Breast epithelium (tissue), 4 donors: ENCODE results near the gene VPS16. TPM values are rescaled to one million over a fixed set of nuclear protein-coding genes. Genes with fewer than 3 reads are reported as not detected.
"Not testable (repeated sequence)": the region's sequence is repeated elsewhere in the genome, so short reads cannot be mapped to it uniquely, and the experiment has no call there.

Experiments used
- DNase-seq, 2 donors: peaks; one replicate each; pipeline ENCODE4 v3.0.0-alpha.2; 2019; ENCODE audit warnings: low spot score in 2 of 2
- H3K27ac ChIP-seq, 2 donors: fragments of 200-600 bp; sonication (generic) in 1 of 2; one replicate each; pipeline ENCODE4 v1.5.1; 2016 to 2019; ENCODE audit warnings: mild to moderate bottlenecking in 1 of 2
- H3K27me3 ChIP-seq, 2 donors: fragments of 200-600 bp; sonication (generic) in 1 of 2; one replicate each; pipeline versions ENCODE4 v1.5.1 to v1.6.0; 2017 to 2019; ENCODE audit warnings: control low read depth in 1 of 2, mild to moderate bottlenecking in 1 of 2
- H3K36me3 ChIP-seq: fragments of 200-600 bp; one replicate; pipeline ENCODE4 v1.5.1; 2019
- H3K4me1 ChIP-seq, 2 donors: fragments of 200-600 bp; sonication (generic); one replicate each; pipeline ENCODE4 v1.5.1; 2016 to 2019; ENCODE audit warnings: control low read depth in 1 of 2
- H3K4me3 ChIP-seq, 3 donors: fragments of 200-600 bp; sonication (generic); 1 replicate in 2 of 3; 2 replicates in 1 of 3; pipeline ENCODE4 v1.5.1; 2016 to 2019; ENCODE audit warnings: mild to moderate bottlenecking in 3 of 3, moderate library complexity in 2 of 3
- H3K9me3 ChIP-seq, 2 donors: fragments of 200-600 bp; sonication (generic) in 1 of 2; one replicate each; pipeline ENCODE4 v1.5.1; 2016 to 2019; ENCODE audit warnings: control low read depth in 1 of 2
- CTCF ChIP-seq, 3 donors: fragments of 450-650 bp; IDR thresholded peaks; one replicate each; pipeline ENCODE4 v1.5.1; 2016 to 2017; ENCODE audit warnings: antibody characterized with exemption in 3 of 3, mild to moderate bottlenecking in 3 of 3, moderate library complexity in 3 of 3
- POLR2A ChIP-seq: fragments of 450-650 bp; IDR thresholded peaks from one replicate; pipeline ENCODE4 v1.6.1; 2016; ENCODE audit warnings: antibody characterized with exemption, mild to moderate bottlenecking, moderate library complexity
- POLR2AphosphoS5 ChIP-seq, 3 donors: sonication (generic); formaldehyde crosslinking; IDR thresholded peaks; one replicate each; pipeline ENCODE4 v1.6.1; 2017; ENCODE audit warnings: antibody characterized with exemption in 3 of 3
- intact Hi-C: fragments of 100-400 bp; cut with DNase I; formaldehyde crosslinking; loops from one replicate; pipeline ENCODE4 v1.15.1; 2023; ENCODE audit warnings: low total_unique reads
- total RNA-seq, 3 donors: library from RNA; depleted of rRNA; stranded (reverse); fragments of >200 nt; gene quantifications; one replicate each; pipeline ENCODE4 v1.1.0, GENCODE V29; 2016

Gene VPS16
- total RNA-seq, 3 donors from 2014 or later = 25.3 to 34.7 (median 33.8) TPM

GRCh38 chr20:2806351-2806701, 34.2 kb upstream of the VPS16 start:
- H3K27ac ChIP-seq = no peak overlapping the region
- no peak for DNase-seq
- H3K4me3 ChIP-seq = no peak overlapping the region
- no peaks in the 10 kb centered on the region for H3K36me3 ChIP-seq
- no peaks in the 10 kb centered on the region for H3K4me1 ChIP-seq
- H3K9me3 ChIP-seq = no peaks in the 10 kb centered on the region
- TF ChIP-seq CTCF (IDR thresholded peaks at IDR 0.05) (no peak), POLR2AphosphoS5 (IDR thresholded peaks at IDR 0.05) (no peak), POLR2A (no peak)
- H3K27me3 ChIP-seq = peaks cover 0 to 20% of the 10 kb centered on the region in 2 donors
- intact Hi-C loops = no loop called here

GRCh38 chr20:2807019-2807418, 33.5 kb upstream of the VPS16 start:
- intact Hi-C loops = no loop called here
- TF ChIP-seq CTCF (IDR thresholded peaks at IDR 0.05) = no peak
- no peak for TF ChIP-seq POLR2A
- no peak for TF ChIP-seq POLR2AphosphoS5 (IDR thresholded peaks at IDR 0.05)
- Histone ChIP-seq H3K4me3 (no peak overlapping the region), H3K27me3 (peaks cover 0 to 20% of the 10 kb centered on the region in 2 donors), H3K4me1 (no peaks in the 10 kb centered on the region), H3K36me3 (no peaks in the 10 kb centered on the region), H3K9me3 (no peaks in the 10 kb centered on the region), H3K27ac (no peak overlapping the region)
- DNase-seq = no peak

GRCh38 chr20:2807929-2808328, 32.6 kb upstream of the VPS16 start:
- H3K27ac ChIP-seq, H3K4me3 ChIP-seq, H3K36me3 ChIP-seq, H3K9me3 ChIP-seq, H3K4me1 ChIP-seq, DNase-seq, intact Hi-C loops: not testable (repeated sequence)
- H3K27me3 ChIP-seq = peaks cover 0 to 20% of the 10 kb centered on the region in 2 donors

GRCh38 chr20:2809690-2810089, 30.9 kb upstream of the VPS16 start:
- no peaks in the 10 kb centered on the region for H3K9me3 ChIP-seq
- DNase-seq = no peak
- peaks cover 0 to 17% of the 10 kb centered on the region in 2 donors for H3K27me3 ChIP-seq
- H3K4me1 ChIP-seq = no peaks in the 10 kb centered on the region
- H3K27ac ChIP-seq = no peak overlapping the region
- no peak for TF ChIP-seq POLR2AphosphoS5 (IDR thresholded peaks at IDR 0.05)
- TF ChIP-seq CTCF (IDR thresholded peaks at IDR 0.05) = no peak
- no peak for TF ChIP-seq POLR2A
- H3K36me3 ChIP-seq = no peaks in the 10 kb centered on the region
- no peak overlapping the region for H3K4me3 ChIP-seq
- intact Hi-C loops = no loop called here

- no peaks in the 10 kb centered on the region for H3K9me3 ChIP-seq
- no peaks in the 10 kb centered on the region for H3K36me3 ChIP-seq
- no peak for DNase-seq
- no peak overlapping the region for H3K4me3 ChIP-seq
- H3K27me3 ChIP-seq = no peaks in the 10 kb centered on the region
- H3K27ac ChIP-seq = no peak overlapping the region
- intact Hi-C loops = no loop called here
- no peaks in the 10 kb centered on the region for H3K4me1 ChIP-seq
- TF ChIP-seq CTCF (IDR thresholded peaks at IDR 0.05) (no peak), POLR2A (no peak), POLR2AphosphoS5 (IDR thresholded peaks at IDR 0.05) (no peak)
Observed at GRCh38 chr20:2812189-2812588, 28.4 kb upstream of the VPS16 start.

- H3K36me3 ChIP-seq = no peaks in the 10 kb centered on the region
- no peaks in the 10 kb centered on the region for H3K4me1 ChIP-seq
- DNase-seq = peak in 1 of 2 donors; percentile 5
- intact Hi-C loops = no loop called here
- H3K27me3 ChIP-seq = no peaks in the 10 kb centered on the region
- H3K27ac ChIP-seq = no peak overlapping the region
- no peak overlapping the region for H3K4me3 ChIP-seq
- no peaks in the 10 kb centered on the region for H3K9me3 ChIP-seq
- no peak for TF ChIP-seq CTCF (IDR thresholded peaks at IDR 0.05)
- no peak for TF ChIP-seq POLR2AphosphoS5 (IDR thresholded peaks at IDR 0.05)
- TF ChIP-seq POLR2A = no peak
Observed at GRCh38 chr20:2814076-2814475, 26.5 kb upstream of the VPS16 start.
